GM23338 (cell line): ENCODE measurements around the gene PDE6H. TPM values are rescaled to one million over a fixed set of nuclear protein-coding genes. Genes with fewer than 3 reads are reported as not detected.

Experiments
- polyA plus RNA-seq: library from polyadenylated mRNA; unstranded; fragments of >200 nt; fragmentation: Nextera tagmentation; extraction: Ambion mirVana; gene quantifications from 2 replicates; pipeline ENCODE4 v1.2.1, GENCODE V29; 2016
- total RNA-seq: library from RNA; depleted of rRNA; stranded (reverse); fragments of >200 nt; shearing (Covaris generic); gene quantifications from 2 replicates; pipeline ENCODE4 v1.2.3, GENCODE V29; 2014; rRNA removed

The PDE6H gene
- total and polyA plus RNA-seq, 2 experiments from 2014 or later, result not detected

Other genes starting within 250 kb of the PDE6H start
- gene WBP11, start 169.6 kb upstream of the PDE6H start, total RNA-seq, result 33.8 and 57.1 TPM in 2 replicates
- 138 and 148 TPM in 2 replicates for gene WBP11, start 169.6 kb upstream of the PDE6H start, polyA plus RNA-seq
- 1.7 and 1.9 TPM in 2 replicates for gene C12orf60, start 169.4 kb upstream of the PDE6H start, total RNA-seq
- gene C12orf60, start 169.4 kb upstream of the PDE6H start, polyA plus RNA-seq, result 1.3 and 2.3 TPM in 2 replicates
- not detected in 2 replicates for gene SMCO3, start 158.9 kb upstream of the PDE6H start, total RNA-seq
- 0.13 TPM in 1 of 2 replicates, not detected in the other for gene SMCO3, start 158.9 kb upstream of the PDE6H start, polyA plus RNA-seq
- gene ART4, start 129.5 kb upstream of the PDE6H start, total RNA-seq, result not detected in 2 replicates
- 0.07 and 0.08 TPM in 2 replicates for gene ART4, start 129.5 kb upstream of the PDE6H start, polyA plus RNA-seq
- not detected in 2 replicates for gene MGP, start 87.2 kb upstream of the PDE6H start, total RNA-seq
- gene MGP, start 87.2 kb upstream of the PDE6H start, polyA plus RNA-seq, result 0.60 TPM in 1 of 2 replicates, not detected in the other
- not detected in 2 replicates for gene ERP27, start 34.5 kb upstream of the PDE6H start, total RNA-seq
- not detected in 2 replicates for gene ERP27, start 34.5 kb upstream of the PDE6H start, polyA plus RNA-seq
- gene ARHGDIB, start 11.4 kb upstream of the PDE6H start, total RNA-seq, result not detected in 2 replicates
- 0.89 and 1.8 TPM in 2 replicates for gene ARHGDIB, start 11.4 kb upstream of the PDE6H start, polyA plus RNA-seq
- gene RERG, start 248.4 kb downstream of the PDE6H start, total RNA-seq, result 1.5 and 3.5 TPM in 2 replicates
- gene RERG, start 248.4 kb downstream of the PDE6H start, polyA plus RNA-seq, result 0.99 and 1.1 TPM in 2 replicates